ENCODE data around the gene PELI2. TPM values are rescaled to one million over a fixed set of nuclear protein-coding genes. Genes with fewer than 3 reads are reported as not detected.

PELI2 gene
- total and polyA plus RNA-seq, 2 donors (not counting 1 experiment from before 2014, with no cell fraction given), result 15.5 to 29.2 TPM

- Histone ChIP-seq H3K79me2 (ENCODE audit: control insufficient read depth, insufficient read depth, low read length) (peaks cover 20% of the 10 kb centered on the region), H3K4me3 (replicated peaks in 1 of 4; ENCODE audit: control extremely low read depth in 1 of 4, insufficient read depth in 1 of 4, low read depth in 3 of 4, low read length in 4 of 4) (no peak overlapping the region), H3K9me3 (ENCODE audit: control insufficient read depth, insufficient read depth, low read depth, low read length) (no peaks in the 10 kb centered on the region), H3K9ac (ENCODE audit: insufficient read depth, low read length) (no peak overlapping the region), H2AFZ (ENCODE audit: low read length) (no peak overlapping the region), H4K20me1 (ENCODE audit: control insufficient read depth, extremely low read depth, insufficient read depth, low read length) (no peaks in the 10 kb centered on the region), H3K36me3 (ENCODE audit: control insufficient read depth, insufficient read depth, low read length) (no peaks in the 10 kb centered on the region), H3K27me3 (ENCODE audit: control insufficient read depth, insufficient read depth, low read length) (no peaks in the 10 kb centered on the region), H3K4me2 (ENCODE audit: extremely low read depth, insufficient read depth, low read length) (no peak overlapping the region), H3K4me1 (ENCODE audit: control insufficient read depth, extremely low read depth, insufficient read depth, low read length) (peaks cover 12% of the 10 kb centered on the region), H3K27ac (ENCODE audit: insufficient read depth, low read length) (no peak overlapping the region)
- DNase-seq (ENCODE audit: low read depth in 2 of 2), result no peak
- TF ChIP-seq EZH2 (IDR thresholded peaks at IDR 0.05; ENCODE audit: low read length, missing control alignments), result no peak
These were observed 8.9 kb downstream of the PELI2 start for GRCh38 chr14:56127156-56127555.

GRCh38 chr14:56129092-56129491 is 10.9 kb downstream of the PELI2 start:
- Histone ChIP-seq H3K36me3 (ENCODE audit: control insufficient read depth, insufficient read depth, low read length) (no peaks in the 10 kb centered on the region), H3K4me2 (ENCODE audit: extremely low read depth, insufficient read depth, low read length) (no peak overlapping the region), H3K27me3 (ENCODE audit: control insufficient read depth, insufficient read depth, low read length) (no peaks in the 10 kb centered on the region), H3K9me3 (ENCODE audit: control insufficient read depth, insufficient read depth, low read depth, low read length) (no peaks in the 10 kb centered on the region), H3K79me2 (ENCODE audit: control insufficient read depth, insufficient read depth, low read length) (peaks cover 21% of the 10 kb centered on the region), H2AFZ (ENCODE audit: low read length) (no peak overlapping the region), H3K27ac (ENCODE audit: insufficient read depth, low read length) (no peak overlapping the region), H3K4me3 (replicated peaks in 1 of 4; ENCODE audit: control extremely low read depth in 1 of 4, insufficient read depth in 1 of 4, low read depth in 3 of 4, low read length in 4 of 4) (no peak overlapping the region), H3K4me1 (ENCODE audit: control insufficient read depth, extremely low read depth, insufficient read depth, low read length) (peaks cover 9% of the 10 kb centered on the region), H4K20me1 (ENCODE audit: control insufficient read depth, extremely low read depth, insufficient read depth, low read length) (no peaks in the 10 kb centered on the region), H3K9ac (ENCODE audit: insufficient read depth, low read length) (no peak overlapping the region)
- no peak for TF ChIP-seq EZH2 (IDR thresholded peaks at IDR 0.05; ENCODE audit: low read length, missing control alignments)
- DNase-seq (ENCODE audit: low read depth in 2 of 2), result no peak

- Histone ChIP-seq H3K36me3 (ENCODE audit: control insufficient read depth, insufficient read depth, low read length) (no peaks in the 10 kb centered on the region), H3K9ac (ENCODE audit: insufficient read depth, low read length) (no peak overlapping the region), H3K27ac (ENCODE audit: insufficient read depth, low read length) (no peak overlapping the region), H3K4me2 (ENCODE audit: extremely low read depth, insufficient read depth, low read length) (no peak overlapping the region), H3K79me2 (ENCODE audit: control insufficient read depth, insufficient read depth, low read length) (peaks cover 20% of the 10 kb centered on the region), H3K4me3 (replicated peaks in 1 of 4; ENCODE audit: control extremely low read depth in 1 of 4, insufficient read depth in 1 of 4, low read depth in 3 of 4, low read length in 4 of 4) (no peak overlapping the region), H4K20me1 (ENCODE audit: control insufficient read depth, extremely low read depth, insufficient read depth, low read length) (no peaks in the 10 kb centered on the region), H3K27me3 (ENCODE audit: control insufficient read depth, insufficient read depth, low read length) (no peaks in the 10 kb centered on the region), H3K9me3 (ENCODE audit: control insufficient read depth, insufficient read depth, low read depth, low read length) (no peaks in the 10 kb centered on the region), H3K4me1 (ENCODE audit: control insufficient read depth, extremely low read depth, insufficient read depth, low read length) (peaks cover 3% of the 10 kb centered on the region), H2AFZ (ENCODE audit: low read length) (no peak overlapping the region)
- no peak for DNase-seq (ENCODE audit: low read depth in 2 of 2)
- TF ChIP-seq CTCF (conservative IDR thresholded peaks at IDR 0.05 in 1 of 2, IDR thresholded peaks at IDR 0.05 in 1 of 2; ENCODE audit: low read depth in 1 of 2, low read length in 2 of 2) (no peak), EZH2 (IDR thresholded peaks at IDR 0.05; ENCODE audit: low read length, missing control alignments) (no peak)
These were observed 11.7 kb downstream of the PELI2 start for GRCh38 chr14:56129933-56130332.

GRCh38 chr14:56131004-56131864 is 13.0 kb downstream of the PELI2 start:
- H3K79me2 ChIP-seq (ENCODE audit: control insufficient read depth, insufficient read depth, low read length), result peaks cover 14% of the 10 kb centered on the region
- H3K27ac ChIP-seq (ENCODE audit: insufficient read depth, low read length), result no peak overlapping the region
- H3K36me3 ChIP-seq (ENCODE audit: control insufficient read depth, insufficient read depth, low read length), result no peaks in the 10 kb centered on the region
- H3K4me3 ChIP-seq (replicated peaks in 1 of 4; ENCODE audit: control extremely low read depth in 1 of 4, insufficient read depth in 1 of 4, low read depth in 3 of 4, low read length in 4 of 4), result no peak overlapping the region
- H3K9ac ChIP-seq (ENCODE audit: insufficient read depth, low read length), result no peak overlapping the region
- no peak for DNase-seq (ENCODE audit: low read depth in 2 of 2)
- H2AFZ ChIP-seq (ENCODE audit: low read length), result no peak overlapping the region
- H3K4me1 ChIP-seq (ENCODE audit: control insufficient read depth, extremely low read depth, insufficient read depth, low read length), result peaks cover 2% of the 10 kb centered on the region
- no peaks in the 10 kb centered on the region for H3K9me3 ChIP-seq (ENCODE audit: control insufficient read depth, insufficient read depth, low read depth, low read length)
- H3K27me3 ChIP-seq (ENCODE audit: control insufficient read depth, insufficient read depth, low read length), result no peaks in the 10 kb centered on the region
- no peak for TF ChIP-seq EZH2 (IDR thresholded peaks at IDR 0.05; ENCODE audit: low read length, missing control alignments)
- TF ChIP-seq CTCF (conservative IDR thresholded peaks at IDR 0.05 in 1 of 2, IDR thresholded peaks at IDR 0.05 in 1 of 2; ENCODE audit: low read depth in 1 of 2, low read length in 2 of 2), result no peak
- H3K4me2 ChIP-seq (ENCODE audit: extremely low read depth, insufficient read depth, low read length), result no peak overlapping the region
- no peaks in the 10 kb centered on the region for H4K20me1 ChIP-seq (ENCODE audit: control insufficient read depth, extremely low read depth, insufficient read depth, low read length)
